GM23338 (cell line): ENCODE results near the gene ZNF560. TPM values are rescaled to one million over a fixed set of nuclear protein-coding genes. Genes with fewer than 3 reads are reported as not detected.

Experiments used
- ATAC-seq: fragments of 200-7000 bp; cut with Tn5 transposase; 3 replicates; pipeline ENCODE4 v1.9.1; 2020
- DNase-seq: peaks from one replicate; pipeline ENCODE4 v3.0.0-alpha.2; 2015; ENCODE audit warnings: low spot score
- H2AFZ ChIP-seq: fragments of 200-600 bp; sonication (generic); 2 replicates; pipeline ENCODE4 v1.8.0; 2016; ENCODE audit warnings: antibody characterized with exemption, mild to moderate bottlenecking, moderate library complexity
- H3F3A ChIP-seq: fragments of 200-600 bp; sonication (generic); replicated peaks from 2 replicates; pipeline ENCODE4 v1.8.0; 2017; ENCODE audit warnings: antibody characterized with exemption, mixed run types, low read depth
- H3K27ac ChIP-seq: fragments of 200-600 bp; sonication (generic); 2 replicates; pipeline ENCODE4 v1.6.1; 2016; ENCODE audit warnings: low read depth
- H3K27me3 ChIP-seq: fragments of 200-600 bp; sonication (generic); 2 replicates; pipeline ENCODE4 v1.8.0; 2016; ENCODE audit warnings: mild to moderate bottlenecking, mixed run types, moderate library complexity; ENCODE audit not compliant: insufficient read depth
- H3K36me3 ChIP-seq: fragments of 200-600 bp; sonication (generic); 2 replicates; pipeline ENCODE4 v1.8.0; 2016; ENCODE audit warnings: mild to moderate bottlenecking; ENCODE audit not compliant: insufficient read depth
- H3K4me1 ChIP-seq: fragments of 200-600 bp; sonication (generic); 2 replicates; pipeline ENCODE4 v1.8.0; 2016; ENCODE audit warnings: mild to moderate bottlenecking, moderate library complexity; ENCODE audit not compliant: insufficient read depth
- H3K4me2 ChIP-seq: fragments of 200-600 bp; sonication (generic); 2 replicates; pipeline ENCODE4 v1.7.1; 2017; ENCODE audit warnings: mixed run types
- H3K4me3 ChIP-seq: fragments of 200-600 bp; sonication (generic); 2 replicates; pipeline ENCODE4 v1.6.1; 2016; ENCODE audit warnings: mixed run types
- H3K79me2 ChIP-seq: fragments of 200-600 bp; sonication (generic); replicated peaks from 2 replicates; pipeline ENCODE4 v1.8.0; 2017; ENCODE audit warnings: mild to moderate bottlenecking; ENCODE audit not compliant: insufficient read depth
- H3K9me2 ChIP-seq: fragments of 200-600 bp; sonication (generic); 2 replicates; pipeline ENCODE4 v1.8.0; 2017; ENCODE audit not compliant: insufficient read depth
- H4K20me1 ChIP-seq: fragments of 200-600 bp; sonication (generic); replicated peaks from 2 replicates; pipeline ENCODE4 v1.8.0; 2017; ENCODE audit warnings: mild to moderate bottlenecking; ENCODE audit not compliant: insufficient read depth
- H3K27ac Mint-ChIP-seq: 2 replicates; pipeline ENCODE4 v1.8.0; 2020; ENCODE audit warnings: inconsistent platforms, mild to moderate bottlenecking, moderate library complexity, mixed read lengths
- H3K27me3 Mint-ChIP-seq: 3 replicates; pipeline ENCODE4 v1.8.0; 2022; ENCODE audit warnings: low read depth, mild to moderate bottlenecking, moderate library complexity, mixed read lengths, inconsistent platforms; ENCODE audit not compliant: insufficient read depth, poor library complexity
- H3K36me3 Mint-ChIP-seq: 3 replicates; pipeline ENCODE4 v1.8.0; 2021; ENCODE audit warnings: low read depth, mild to moderate bottlenecking, inconsistent platforms, moderate library complexity, mixed read lengths
- H3K4me1 Mint-ChIP-seq: 3 replicates; pipeline ENCODE4 v1.8.0; 2020; ENCODE audit warnings: mild to moderate bottlenecking, inconsistent platforms, mixed read lengths
- H3K4me3 Mint-ChIP-seq: 3 replicates; pipeline ENCODE4 v1.8.0; 2021; ENCODE audit warnings: moderate library complexity, mild to moderate bottlenecking, inconsistent platforms, mixed read lengths
- H3K9me3 Mint-ChIP-seq: 3 replicates; pipeline ENCODE4 v1.8.0; 2020; ENCODE audit warnings: moderate library complexity, mild to moderate bottlenecking, inconsistent platforms, mixed read lengths
- CREB1 ChIP-seq: fragments of 250-450 bp; sonication (Bioruptor Pico); IDR thresholded peaks from 2 replicates; pipeline ENCODE4 v1.5.0; 2020; ENCODE audit warnings: low read depth, mild to moderate bottlenecking, moderate library complexity
- CTCF ChIP-seq, 2 experiments: fragments of 200-600 bp in 1 of 2; sonication (generic) in 1 of 2; conservative IDR thresholded peaks; 2 replicates each; pipeline versions ENCODE4 v1.5.1 to v1.6.1; 2016 to 2017; ENCODE audit warnings: antibody characterized with exemption in 2 of 2, low read depth in 2 of 2, mild to moderate bottlenecking in 2 of 2, moderate library complexity in 1 of 2
- ETS1 ChIP-seq: IDR thresholded peaks from 2 replicates; pipeline ENCODE4 v1.6.1; 2016; ENCODE audit warnings: antibody characterized with exemption
- EZH2 ChIP-seq: fragments of 200-600 bp; sonication (generic); IDR thresholded peaks from one replicate; pipeline ENCODE4 v1.8.0; 2017; ENCODE audit warnings: antibody characterized with exemption, mild to moderate bottlenecking, low read depth; ENCODE audit not compliant: unreplicated experiment
- JUNB ChIP-seq: IDR thresholded peaks from one replicate; pipeline ENCODE4 v1.6.1; 2016; ENCODE audit warnings: antibody characterized with exemption; ENCODE audit not compliant: unreplicated experiment
- NANOG ChIP-seq: IDR thresholded peaks from 2 replicates; pipeline ENCODE4 v1.6.1; 2016; ENCODE audit warnings: antibody characterized with exemption, borderline replicate concordance
- POLR2AphosphoS5 ChIP-seq: IDR thresholded peaks from 2 replicates; pipeline ENCODE4 v1.6.1; 2016; ENCODE audit warnings: antibody characterized with exemption, low read depth
- ZNF114 ChIP-seq: fragments of 250-450 bp; sonication (Bioruptor Pico); IDR thresholded peaks from 2 replicates; pipeline ENCODE4 v1.5.0; 2020; ENCODE audit warnings: mild to moderate bottlenecking, moderate library complexity
- polyA plus RNA-seq: library from polyadenylated mRNA; unstranded; fragments of >200 nt; fragmentation: Nextera tagmentation; extraction: Ambion mirVana; gene quantifications from 2 replicates; pipeline ENCODE4 v1.2.1, GENCODE V29; 2016
- total RNA-seq: library from RNA; depleted of rRNA; stranded (reverse); fragments of >200 nt; shearing (Covaris generic); gene quantifications from 2 replicates; pipeline ENCODE4 v1.2.3, GENCODE V29; 2014

ZNF560 gene
- total and polyA plus RNA-seq, 2 experiments from 2014 or later: 0.14 TPM; not detected in 1

GRCh38 chr19:9531933-9532332 lies 33.5 kb upstream of the ZNF560 start:
- Histone ChIP-seq H2AFZ (no peak overlapping the region), H3F3A (peaks cover 7% of the 10 kb centered on the region; the same call in 1 of the 2 replicates), H3K27me3 (peaks cover 4% of the 10 kb centered on the region; the same call in 1 of the 2 replicates), H3K79me2 (peaks cover 11% of the 10 kb centered on the region), H3K4me2 (no peak overlapping the region), H3K36me3 (peaks cover 95% of the 10 kb centered on the region), H3K4me1 (no peaks in the 10 kb centered on the region), H3K9me2 (peaks cover 4% of the 10 kb centered on the region; the same call in 1 of the 2 replicates), H3K4me3 (no peak overlapping the region), H4K20me1 (no peaks in the 10 kb centered on the region), H3K27ac (no peak overlapping the region)
- Mint-ChIP-seq H3K27me3 (peaks cover 12% of the 10 kb centered on the region), H3K4me1 (no peaks in the 10 kb centered on the region), H3K9me3 (peaks cover 96% of the 10 kb centered on the region), H3K4me3 (no peak overlapping the region), H3K36me3 (peaks cover 99% of the 10 kb centered on the region), H3K27ac (no peak overlapping the region)
- no peak for TF ChIP-seq EZH2
- ATAC-seq (no peak), DNase-seq (no peak)

- no peak overlapping the region for H3K4me2 ChIP-seq
- H3K4me1 ChIP-seq: no peaks in the 10 kb centered on the region
- Mint-ChIP-seq H3K4me3 (no peak overlapping the region), H3K27me3 (peaks cover 6% of the 10 kb centered on the region), H3K36me3 (peaks cover 97% of the 10 kb centered on the region), H3K27ac (no peak overlapping the region), H3K9me3 (peaks cover 97% of the 10 kb centered on the region), H3K4me1 (no peaks in the 10 kb centered on the region)
- TF ChIP-seq ZNF114 (CRISPR knock-in tag): no peak
- TF ChIP-seq CREB1 (CRISPR knock-in tag): no peak
- no peak for TF ChIP-seq ETS1
- TF ChIP-seq EZH2: no peak
- TF ChIP-seq POLR2AphosphoS5: no peak
- H3K36me3 ChIP-seq: peaks cover 90% of the 10 kb centered on the region
- DNase-seq: peak; percentile 53
- peaks cover 7% of the 10 kb centered on the region; the same call in 1 of the 2 replicates for H3F3A ChIP-seq
- no peak overlapping the region for H2AFZ ChIP-seq
- H3K27me3 ChIP-seq: peaks cover 4% of the 10 kb centered on the region; the same call in 1 of the 2 replicates
- H3K27ac ChIP-seq: no peak overlapping the region
- no peaks in the 10 kb centered on the region; the same call in 1 of the 2 replicates for H3K9me2 ChIP-seq
- peak overlapping the region; percentile 7; the same call in 1 of the 2 replicates for H3K4me3 ChIP-seq
- H4K20me1 ChIP-seq: no peaks in the 10 kb centered on the region
- H3K79me2 ChIP-seq: 0 out of 2 replicates have a peak, but pooled peaks cover 4% of the 10 kb centered on the region
- no peak for ATAC-seq
Measured at GRCh38 chr19:9528757-9529336, 30.4 kb upstream of the ZNF560 start.

- ATAC-seq (no peak), DNase-seq (peak; percentile 14)
- peak overlapping the region; percentile 19; the same call in 1 of the 2 replicates for H3K4me3 ChIP-seq
- Mint-ChIP-seq H3K4me1 (no peaks in the 10 kb centered on the region), H3K9me3 (peaks cover 97% of the 10 kb centered on the region), H3K4me3 (no peak overlapping the region), H3K27me3 (peaks cover 3% of the 10 kb centered on the region), H3K27ac (no peak overlapping the region), H3K36me3 (peaks cover 78% of the 10 kb centered on the region)
- no peaks in the 10 kb centered on the region for H3K9me2 ChIP-seq
- TF ChIP-seq ETS1 (no peak), CREB1 (CRISPR knock-in tag) (no peak), NANOG (no peak), CTCF (conservative IDR thresholded peaks at IDR 0.05; ENCODE audit: low read depth in 2 of 2) (no peak), JUNB (no peak)
- H3F3A ChIP-seq: peaks cover 3% of the 10 kb centered on the region; the same call in 1 of the 2 replicates
- H3K36me3 ChIP-seq: peaks cover 44% of the 10 kb centered on the region
- H3K4me1 ChIP-seq: no peaks in the 10 kb centered on the region
- no peak overlapping the region for H3K27ac ChIP-seq
- H3K4me2 ChIP-seq: no peak overlapping the region
- no peak overlapping the region for H2AFZ ChIP-seq
- no peaks in the 10 kb centered on the region for H4K20me1 ChIP-seq
- 0 out of 2 replicates have a peak, but pooled peaks cover 4% of the 10 kb centered on the region for H3K79me2 ChIP-seq
- H3K27me3 ChIP-seq: peaks cover 4% of the 10 kb centered on the region; the same call in 1 of the 2 replicates
Measured at GRCh38 chr19:9523885-9524474, 25.6 kb upstream of the ZNF560 start.
